ENCODE measurements around the gene ZNF425. TPM values are rescaled to one million over a fixed set of nuclear protein-coding genes. Genes with fewer than 3 reads are reported as not detected.

ZNF425 gene
- total and polyA plus RNA-seq, 9 of the 15 experiments (the other 6 are each of a cell fraction or from before 2014, with no cell fraction given) = 0.03 to 0.89 (median 0.54) TPM

GRCh38 chr7:149125863-149126661, at the start of gene ZNF425 (continued):
- TF ChIP-seq PRDM10 (IDR thresholded peaks at IDR 0.05; ENCODE audit: partially characterized antibody) (peak; percentile 34), BRCA1 (IDR thresholded peaks at IDR 0.05) (no peak), BRCA1 (CRISPR knock-in tag; IDR thresholded peaks at IDR 0.05) (no peak), SNAPC5 (CRISPR knock-in tag; IDR thresholded peaks at IDR 0.05) (no peak), ZNF507 (tag; conservative IDR thresholded peaks at IDR 0.05) (no peak), GATA2 (CRISPR knock-in tag; IDR thresholded peaks at IDR 0.05) (no peak), KDM4B (IDR thresholded peaks at IDR 0.05; ENCODE audit: borderline replicate concordance in 2 of 2, low read depth in 1 of 2) (peak in 1 of 2 experiments; percentile 96; a peak in 2 of 4 replicates), C11orf30 (IDR thresholded peaks at IDR 0.05; ENCODE audit: low read depth) (peak; percentile 90), IRF2 (CRISPR knock-in tag; IDR thresholded peaks at IDR 0.05) (no peak), HMGXB4 (CRISPR knock-in tag; IDR thresholded peaks at IDR 0.05) (peak; percentile 100), ZNF197 (CRISPR knock-in tag; IDR thresholded peaks at IDR 0.05; ENCODE audit: low read depth) (no peak), ZKSCAN1 (IDR thresholded peaks at IDR 0.05; ENCODE audit: low read depth, low read length) (peak; percentile 62; the same call in 1 of the 2 replicates), CBFB (CRISPR knock-in tag; IDR thresholded peaks at IDR 0.05) (no peak; the same call in none of the 2 replicates), ZNF518B (CRISPR knock-in tag; IDR thresholded peaks at IDR 0.05) (no peak)

All from K562 (cell line).